ENCODE data around the gene HOMER3.

Gene HOMER3

DNA sequence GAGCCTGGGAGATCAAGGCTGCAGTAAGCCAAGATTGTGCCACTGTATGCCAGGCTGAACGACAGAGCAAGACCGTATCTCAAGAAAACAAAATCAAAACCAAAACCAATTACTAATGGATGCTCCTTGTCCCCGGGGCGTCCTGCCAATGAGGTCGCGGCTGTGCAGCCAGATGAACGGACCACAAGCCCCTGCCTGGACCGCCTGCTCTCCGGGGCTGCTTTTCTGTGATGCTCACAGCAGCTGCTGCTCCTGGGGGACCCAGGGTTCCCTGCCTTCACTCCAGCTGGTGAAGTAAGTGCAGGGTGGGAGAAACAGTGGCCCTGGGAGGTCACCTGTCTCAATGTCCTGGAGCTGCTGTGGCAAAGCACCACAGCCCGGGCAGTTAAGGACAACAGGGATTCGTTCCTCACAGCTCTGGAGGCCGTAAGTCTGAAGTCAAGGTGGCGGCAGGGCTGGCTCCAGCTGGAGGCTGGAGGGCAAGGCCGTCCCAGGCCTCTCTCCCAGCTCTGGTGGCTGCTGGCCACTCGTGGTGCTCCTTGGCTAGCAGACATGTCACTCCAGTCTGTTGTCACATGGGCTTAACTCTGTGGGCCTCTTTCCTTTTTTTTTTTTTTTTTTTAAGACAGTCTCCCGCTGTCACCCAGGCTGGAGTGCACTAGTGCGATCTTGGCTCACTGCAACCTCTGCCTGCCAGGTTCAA lies 31.9 kb downstream of the HOMER3 start:
- TF ChIP-seq, protein P1, sequence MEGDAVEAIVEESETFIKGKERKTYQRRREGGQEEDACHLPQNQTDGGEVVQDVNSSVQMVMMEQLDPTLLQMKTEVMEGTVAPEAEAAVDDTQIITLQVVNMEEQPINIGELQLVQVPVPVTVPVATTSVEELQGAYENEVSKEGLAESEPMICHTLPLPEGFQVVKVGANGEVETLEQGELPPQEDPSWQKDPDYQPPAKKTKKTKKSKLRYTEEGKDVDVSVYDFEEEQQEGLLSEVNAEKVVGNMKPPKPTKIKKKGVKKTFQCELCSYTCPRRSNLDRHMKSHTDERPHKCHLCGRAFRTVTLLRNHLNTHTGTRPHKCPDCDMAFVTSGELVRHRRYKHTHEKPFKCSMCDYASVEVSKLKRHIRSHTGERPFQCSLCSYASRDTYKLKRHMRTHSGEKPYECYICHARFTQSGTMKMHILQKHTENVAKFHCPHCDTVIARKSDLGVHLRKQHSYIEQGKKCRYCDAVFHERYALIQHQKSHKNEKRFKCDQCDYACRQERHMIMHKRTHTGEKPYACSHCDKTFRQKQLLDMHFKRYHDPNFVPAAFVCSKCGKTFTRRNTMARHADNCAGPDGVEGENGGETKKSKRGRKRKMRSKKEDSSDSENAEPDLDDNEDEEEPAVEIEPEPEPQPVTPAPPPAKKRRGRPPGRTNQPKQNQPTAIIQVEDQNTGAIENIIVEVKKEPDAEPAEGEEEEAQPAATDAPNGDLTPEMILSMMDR (IDR thresholded peaks at IDR 0.05) = no peak

DNA sequence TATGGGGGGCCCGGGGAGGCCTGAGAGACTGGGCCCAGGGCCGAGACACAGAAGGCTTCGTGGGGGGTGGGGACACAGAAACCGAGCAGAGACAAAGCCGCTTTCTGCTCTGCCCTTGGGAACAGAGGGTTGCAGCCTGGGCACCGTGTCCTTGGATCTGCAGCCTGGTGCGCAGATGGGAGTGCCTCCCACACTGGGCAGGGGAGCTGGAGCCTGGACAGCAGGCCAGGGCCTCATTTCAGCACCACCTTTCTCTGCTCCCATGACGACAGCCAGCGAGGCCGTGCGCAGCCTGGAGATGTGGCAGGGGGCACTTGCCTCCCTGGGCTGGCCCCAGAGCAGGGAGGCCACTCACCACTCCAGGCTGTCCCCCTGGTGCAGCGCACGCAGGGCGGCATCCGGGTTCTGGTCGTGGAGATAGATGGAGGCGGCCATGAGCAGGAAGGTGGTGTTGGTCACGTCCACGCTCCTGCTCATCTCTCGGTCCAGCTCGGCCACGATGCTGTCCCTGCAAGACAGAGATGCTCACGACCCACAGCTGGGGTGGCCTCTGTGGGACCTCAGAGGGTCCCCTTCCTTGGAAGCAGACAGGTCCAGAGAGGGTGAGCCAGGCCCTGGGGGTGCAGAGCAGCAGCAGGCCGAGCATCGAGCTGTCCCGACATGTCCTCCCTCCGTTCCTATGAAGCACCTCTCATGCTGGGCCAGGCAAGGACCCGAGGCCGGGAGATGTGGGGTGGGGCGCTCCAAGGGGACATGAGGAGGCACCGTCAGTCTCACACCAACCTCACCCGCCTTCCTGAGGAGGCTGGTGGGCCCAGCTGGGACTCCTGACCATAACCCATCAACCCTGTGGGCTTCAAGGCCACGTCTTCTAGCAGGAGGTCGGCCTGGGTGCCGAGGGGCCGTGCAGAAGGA lies 34.2 kb downstream of the HOMER3 start:
- TF ChIP-seq, protein P1 (IDR thresholded peaks at IDR 0.05) = no peak

DNA sequence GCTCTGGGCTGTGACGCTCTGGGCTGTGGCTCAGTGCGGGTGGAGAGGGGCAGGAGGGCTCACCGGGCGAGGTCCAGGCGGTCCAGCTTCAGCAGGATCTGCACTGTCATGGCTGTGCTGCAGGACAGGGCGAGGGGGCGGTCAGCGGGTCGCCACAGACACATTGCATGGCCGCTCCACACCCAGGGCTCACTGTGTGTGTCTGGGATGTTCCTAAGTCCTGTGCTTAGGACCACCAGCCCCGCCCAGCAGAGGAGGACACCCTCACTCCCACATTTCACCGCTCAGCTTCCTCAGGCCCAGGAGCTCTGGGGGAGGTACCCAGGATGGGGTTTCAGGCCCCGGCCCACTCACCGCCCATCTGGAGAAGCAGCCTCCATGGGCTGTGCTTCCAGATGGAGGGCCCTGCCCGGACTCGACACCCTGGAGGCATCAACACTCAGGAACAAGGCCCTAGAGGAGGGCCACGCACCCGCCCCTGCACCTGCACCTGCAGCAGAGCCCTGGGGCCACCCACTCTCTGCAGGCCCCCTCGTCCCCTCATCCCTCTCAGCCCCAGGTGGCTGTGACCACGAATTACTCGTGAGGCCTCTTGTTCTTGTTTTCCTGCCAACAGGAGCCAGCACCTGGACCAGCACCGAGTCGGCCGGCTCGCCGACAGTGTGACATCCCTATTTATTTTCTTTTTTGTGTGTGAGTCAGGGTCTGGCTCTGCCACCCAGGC lies 35.3 kb downstream of the HOMER3 start:
- TF ChIP-seq, protein P1 (IDR thresholded peaks at IDR 0.05) = no peak

DNA sequence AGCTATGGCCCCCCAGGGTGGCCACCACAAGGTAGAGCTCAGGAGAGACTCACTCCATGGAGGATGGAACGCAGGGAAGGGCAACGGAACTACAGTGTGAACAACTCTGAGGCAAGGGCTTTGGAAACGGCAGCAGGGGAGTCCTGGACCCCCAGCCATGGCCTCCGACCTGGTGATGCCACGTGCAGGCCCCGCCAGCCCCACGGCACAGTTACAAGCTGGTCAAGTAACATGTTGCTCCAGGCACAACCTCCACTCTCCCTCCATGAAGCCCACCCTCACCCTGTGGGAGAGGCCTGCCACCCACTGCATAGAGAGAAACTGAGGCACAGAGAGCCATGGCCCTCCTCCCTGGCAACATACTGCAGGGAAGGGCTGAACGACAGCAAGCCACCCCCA lies 36.0 kb downstream of the HOMER3 start:
- TF ChIP-seq, protein P1 (IDR thresholded peaks at IDR 0.05) = no peak

DNA sequence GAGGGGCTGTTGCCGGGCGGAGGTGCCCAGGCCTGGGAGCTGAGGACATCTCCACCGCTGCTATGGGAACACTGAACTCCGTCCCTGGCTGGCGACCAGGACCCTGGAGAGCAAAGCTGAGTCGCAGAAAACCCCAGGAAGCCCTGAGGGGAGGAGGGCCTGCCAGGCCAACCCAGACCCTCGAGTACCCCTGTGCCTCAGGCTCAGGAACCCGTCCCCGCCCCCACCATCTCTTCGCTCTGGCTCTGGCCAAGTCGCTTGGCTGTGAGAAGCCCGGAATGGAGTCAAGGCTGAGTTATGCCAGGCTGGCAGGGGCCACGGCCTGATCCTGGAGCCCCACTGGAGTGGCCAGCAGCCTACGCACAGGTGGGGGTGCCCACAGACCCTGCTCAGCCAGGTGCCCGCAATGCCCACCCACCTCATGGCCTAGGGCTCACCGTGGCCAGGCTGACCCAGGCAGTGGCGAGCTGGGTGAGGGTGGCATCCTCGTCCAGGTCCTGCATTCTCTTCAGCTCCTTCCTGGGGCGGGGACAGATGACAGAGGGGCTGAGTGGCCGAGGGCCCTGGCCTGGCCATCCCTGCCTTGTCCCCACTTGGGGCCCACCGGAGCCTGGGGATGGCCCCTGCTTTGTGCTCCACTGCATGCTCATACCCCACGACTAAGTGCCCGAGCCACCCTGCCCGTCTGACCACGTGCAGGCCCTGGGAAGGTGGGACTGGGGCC lies 36.5 kb downstream of the HOMER3 start:
- TF ChIP-seq, protein P1 (IDR thresholded peaks at IDR 0.05) = no peak

DNA sequence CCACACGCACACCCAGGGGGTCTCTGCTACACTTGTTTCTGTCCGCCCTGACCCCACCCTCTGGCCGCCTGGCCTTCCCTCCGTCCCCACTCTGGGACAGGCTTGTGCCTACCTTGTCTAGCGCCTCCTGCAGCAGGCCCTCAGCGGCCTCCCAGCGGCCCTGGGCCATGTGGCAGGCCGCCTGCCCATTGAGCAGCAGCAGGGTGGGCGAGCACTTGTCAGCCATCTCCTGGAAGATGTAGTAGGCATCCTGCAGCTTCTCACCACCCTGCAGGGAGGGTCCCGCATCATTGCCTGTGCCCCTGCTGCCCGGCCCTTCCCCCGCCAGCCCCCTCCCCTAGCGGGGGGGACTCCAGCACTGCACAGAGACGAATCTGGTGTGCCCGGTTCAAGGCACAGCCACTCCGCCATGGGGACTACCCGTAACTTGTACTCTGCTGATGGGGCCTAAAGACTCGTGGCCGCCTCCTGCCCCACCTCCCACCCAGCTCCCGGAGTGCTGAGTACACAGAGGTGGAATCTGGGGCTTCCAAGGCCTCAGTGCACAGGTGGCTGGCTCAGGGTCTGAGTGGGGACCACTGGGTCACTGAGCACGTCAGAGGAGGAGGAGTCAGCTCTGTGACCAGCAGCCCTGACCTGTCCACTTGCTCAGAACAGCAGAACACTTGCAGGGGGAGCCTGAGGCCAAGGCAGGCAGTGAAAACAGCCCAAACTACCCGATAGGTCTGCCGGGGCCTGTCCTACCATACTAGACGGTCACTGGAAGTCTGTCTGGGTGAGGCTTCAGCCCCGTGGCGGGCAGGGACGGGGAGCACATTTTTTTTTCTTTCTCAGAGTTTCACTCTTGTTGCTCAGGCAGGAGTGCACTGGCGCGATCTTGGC lies 37.6 kb downstream of the HOMER3 start:
- TF ChIP-seq, protein P1 (IDR thresholded peaks at IDR 0.05) = no peak

Measured in LNCAP (cell line).